T-helper 1 cell (primary cell): Measurements from ENCODE around the gene FTSJ1.

Experiments used
- DNase-seq, 5 donors: peaks; one replicate each; pipeline ENCODE4 v3.0.0-alpha.2; 2012 to 2020

Gene FTSJ1

GRCh38 chrX:48531358-48531959, 55.5 kb downstream of the FTSJ1 start:
- DNase-seq = peak in 1 of 5 donors; percentile 33

GRCh38 chrX:48532161-48532560, 56.2 kb downstream of the FTSJ1 start:
- no peak for DNase-seq

- no peak for DNase-seq
Observed at GRCh38 chrX:48533165-48533564, 57.2 kb downstream of the FTSJ1 start.
